WTC11 (cell line): Measurements from ENCODE around the gene CAMK2B. TPM values are rescaled to one million over a fixed set of nuclear protein-coding genes. Genes with fewer than 3 reads are reported as not detected.

Experiments used
- ATAC-seq: fragments of 200-7000 bp; cut with Tn5 transposase; 2 replicates; pipeline ENCODE4 v1.10.0; 2021; ENCODE audit warnings: mild to moderate bottlenecking, moderate library complexity
- CTCF ChIA-PET: fragments of 300-600 bp; sonication (Branson Sonifier 250); formaldehyde crosslinking; loops from one replicate; lab custom pipeline; 2021; ENCODE audit warnings: antibody characterized with exemption; lab: Charles Lee
- POLR2A ChIA-PET: fragments of 350-600 bp; sonication (Branson Sonifier 250); formaldehyde crosslinking; loops from one replicate; lab custom pipeline; 2021; ENCODE audit warnings: antibody characterized with exemption; lab: Charles Lee
- DNase-seq: peaks from one replicate; pipeline ENCODE4 v3.0.0; 2021; ENCODE audit warnings: low spot score
- H3K27ac Mint-ChIP-seq: 2 replicates; pipeline ENCODE4 v1.8.0; 2021; ENCODE audit warnings: mixed read lengths
- H3K27me3 Mint-ChIP-seq: 2 replicates; pipeline ENCODE4 v1.8.0; 2021; ENCODE audit warnings: low read depth, mild to moderate bottlenecking, moderate library complexity, mixed read lengths
- H3K36me3 Mint-ChIP-seq: 2 replicates; pipeline ENCODE4 v1.8.0; 2021; ENCODE audit warnings: mixed read lengths
- H3K4me1 Mint-ChIP-seq: 2 replicates; pipeline ENCODE4 v1.8.0; 2022; ENCODE audit warnings: mixed read lengths
- H3K4me3 Mint-ChIP-seq: 2 replicates; pipeline ENCODE4 v1.8.0; 2021; ENCODE audit warnings: mild to moderate bottlenecking, moderate library complexity, mixed read lengths
- H3K9me3 Mint-ChIP-seq: 2 replicates; pipeline ENCODE4 v1.8.0; 2021; ENCODE audit warnings: mixed read lengths
- CREM ChIP-seq: sonication (generic); formaldehyde crosslinking; IDR thresholded peaks from 2 replicates; pipeline ENCODE4 v1.8.1; 2022; ENCODE audit warnings: mild to moderate bottlenecking, missing genetic modification reagents, moderate library complexity
- FOXJ3 ChIP-seq: sonication (generic); formaldehyde crosslinking; IDR thresholded peaks from 2 replicates; pipeline ENCODE4 v1.9.0; 2021; ENCODE audit warnings: missing genetic modification reagents, mild to moderate bottlenecking, borderline replicate concordance
- JAZF1 ChIP-seq: fragments of 250-450 bp; sonication (Bioruptor Pico); IDR thresholded peaks from 2 replicates; pipeline ENCODE4 v1.9.0; 2021; ENCODE audit warnings: moderate library complexity, mild to moderate bottlenecking, inconsistent platforms
- MXD4 ChIP-seq: fragments of 250-450 bp; sonication (Bioruptor Pico); IDR thresholded peaks from 2 replicates; pipeline ENCODE4 v1.8.0; 2021; ENCODE audit warnings: mild to moderate bottlenecking, moderate library complexity, borderline replicate concordance
- NFATC4 ChIP-seq: fragments of 250-450 bp; sonication (Bioruptor Pico); IDR thresholded peaks from 2 replicates; pipeline ENCODE4 v1.9.0; 2021; ENCODE audit warnings: mild to moderate bottlenecking
- NFYB ChIP-seq: sonication (generic); formaldehyde crosslinking; conservative IDR thresholded peaks from 2 replicates; pipeline ENCODE4 v1.8.0; 2022; ENCODE audit warnings: low read depth, missing genetic modification reagents
- NR1H2 ChIP-seq: sonication (generic); formaldehyde crosslinking; IDR thresholded peaks from 2 replicates; pipeline ENCODE4 v1.9.0; 2021; ENCODE audit warnings: mild to moderate bottlenecking, moderate library complexity, missing genetic modification reagents
- OVOL2 ChIP-seq: fragments of 250-450 bp; sonication (Bioruptor Pico); IDR thresholded peaks from 2 replicates; pipeline ENCODE4 v1.9.0; 2021; ENCODE audit warnings: mild to moderate bottlenecking, borderline replicate concordance
- PRRX2 ChIP-seq: fragments of 250-450 bp; sonication (Bioruptor Pico); IDR thresholded peaks from 2 replicates; pipeline ENCODE4 v1.8.0; 2021; ENCODE audit warnings: mild to moderate bottlenecking
- RELA ChIP-seq: sonication (generic); formaldehyde crosslinking; IDR thresholded peaks from 2 replicates; pipeline ENCODE4 v1.8.1; 2022; ENCODE audit warnings: missing genetic modification reagents, mild to moderate bottlenecking, borderline replicate concordance
- SMAD3 ChIP-seq: sonication (generic); formaldehyde crosslinking; IDR thresholded peaks from 2 replicates; pipeline ENCODE4 v1.8.0; 2022; ENCODE audit warnings: missing genetic modification reagents, mild to moderate bottlenecking, borderline replicate concordance
- SMAD4 ChIP-seq: sonication (generic); formaldehyde crosslinking; IDR thresholded peaks from 2 replicates; pipeline ENCODE4 v1.8.0; 2022; ENCODE audit warnings: mild to moderate bottlenecking, missing genetic modification reagents
- ZNF219 ChIP-seq: sonication (generic); formaldehyde crosslinking; IDR thresholded peaks from 2 replicates; pipeline ENCODE4 v1.8.0; 2023; ENCODE audit warnings: missing genetic modification reagents, mild to moderate bottlenecking, borderline replicate concordance
- ZNF423 ChIP-seq: fragments of 250-450 bp; sonication (Bioruptor Pico); IDR thresholded peaks from 2 replicates; pipeline ENCODE4 v2.1.2; 2022; ENCODE audit warnings: mild to moderate bottlenecking, moderate library complexity
- total RNA-seq: library from RNA; stranded (reverse); gene quantifications from 3 replicates; pipeline ENCODE4 v1.2.3, GENCODE V29; 2021
- TF ChIP-seq, protein P1 (sequence below): sonication (generic); formaldehyde crosslinking; IDR thresholded peaks from 2 replicates; pipeline ENCODE4 v1.8.1; 2022; ENCODE audit warnings: mild to moderate bottlenecking, moderate library complexity, missing genetic modification reagents
- TF ChIP-seq, protein P2 (sequence below): sonication (generic); formaldehyde crosslinking; IDR thresholded peaks from 2 replicates; pipeline ENCODE4 v1.8.0; 2023; ENCODE audit warnings: missing genetic modification reagents
- TF ChIP-seq, protein P3 (sequence below): sonication (generic); formaldehyde crosslinking; IDR thresholded peaks from 2 replicates; pipeline ENCODE4 v1.8.0; 2022; ENCODE audit warnings: mild to moderate bottlenecking, missing genetic modification reagents
- TF ChIP-seq, protein P4 (sequence below): sonication (generic); formaldehyde crosslinking; IDR thresholded peaks from 2 replicates; pipeline ENCODE4 v1.8.1; 2022; ENCODE audit warnings: low read depth, mild to moderate bottlenecking, moderate library complexity, missing genetic modification reagents, borderline replicate concordance
- TF ChIP-seq, protein P5 (sequence below): sonication (generic); formaldehyde crosslinking; IDR thresholded peaks from 2 replicates; pipeline ENCODE4 v1.8.1; 2023; ENCODE audit warnings: mild to moderate bottlenecking, missing genetic modification reagents, moderate library complexity
- TF ChIP-seq, protein P6 (sequence below): sonication (generic); formaldehyde crosslinking; IDR thresholded peaks from 2 replicates; pipeline ENCODE4 v1.8.1; 2022; ENCODE audit warnings: missing genetic modification reagents, borderline replicate concordance

The CAMK2B gene
- total RNA-seq, 1 experiment from 2014 or later = 0.44 TPM

DNA sequence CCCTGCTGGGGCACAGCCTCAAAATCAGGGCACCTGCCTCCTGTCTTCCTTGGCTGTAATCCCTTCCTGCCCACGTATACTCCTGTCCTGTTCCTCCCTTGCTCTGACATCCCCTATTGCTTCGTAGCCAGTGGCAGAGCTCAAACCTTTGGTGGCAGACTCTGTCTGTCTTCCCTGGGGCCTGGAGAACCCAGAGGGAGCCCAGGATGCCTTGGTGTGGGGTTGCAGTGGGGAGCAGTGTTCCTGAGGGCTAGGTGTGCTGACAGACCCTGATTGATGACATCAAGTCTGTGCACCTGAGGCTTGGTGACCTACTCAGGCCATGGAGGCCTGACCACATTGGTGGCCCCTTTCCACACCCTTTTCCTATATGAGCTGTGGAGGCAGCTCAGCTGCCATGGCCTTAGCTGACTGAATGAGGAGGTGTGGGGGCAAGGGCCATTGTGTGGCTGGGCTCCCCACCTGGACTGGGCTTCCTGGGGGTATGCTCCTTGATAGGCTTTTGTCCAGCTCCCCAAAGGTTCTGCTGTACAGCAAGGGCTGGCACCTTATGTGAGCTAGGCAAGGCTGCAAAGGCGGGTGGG lies 130.7 kb downstream of the CAMK2B start:
- Mint-ChIP-seq H3K9me3 (peaks cover 8% of the 10 kb centered on the region), H3K36me3 (no peaks in the 10 kb centered on the region), H3K4me3 (no peak overlapping the region), H3K4me1 (no peaks in the 10 kb centered on the region)
- POLR2A ChIA-PET = no interaction called here
- no peak for DNase-seq
- CTCF ChIA-PET = interaction anchor here (3.2 to 4.0 kb wide), 2 partner anchors 64 to 90 kb away, joined by 13 to 24 read pairs; partner anchors contain the start of gene AEBP1
- TF ChIP-seq OVOL2 (CRISPR knock-in tag) (no peak), CREM (CRISPR knock-in tag) (no peak), MXD4 (no peak), JAZF1 (CRISPR knock-in tag) (no peak), RELA (no peak), NFATC4 (CRISPR knock-in tag) (no peak), NR1H2 (CRISPR knock-in tag) (no peak), PRRX2 (no peak), ZNF423 (no peak)
- TF ChIP-seq, protein P1, sequence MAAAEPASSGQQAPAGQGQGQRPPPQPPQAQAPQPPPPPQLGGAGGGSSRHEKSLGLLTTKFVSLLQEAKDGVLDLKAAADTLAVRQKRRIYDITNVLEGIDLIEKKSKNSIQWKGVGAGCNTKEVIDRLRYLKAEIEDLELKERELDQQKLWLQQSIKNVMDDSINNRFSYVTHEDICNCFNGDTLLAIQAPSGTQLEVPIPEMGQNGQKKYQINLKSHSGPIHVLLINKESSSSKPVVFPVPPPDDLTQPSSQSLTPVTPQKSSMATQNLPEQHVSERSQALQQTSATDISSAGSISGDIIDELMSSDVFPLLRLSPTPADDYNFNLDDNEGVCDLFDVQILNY (CRISPR knock-in tag) = no peak
- TF ChIP-seq, protein P2, sequence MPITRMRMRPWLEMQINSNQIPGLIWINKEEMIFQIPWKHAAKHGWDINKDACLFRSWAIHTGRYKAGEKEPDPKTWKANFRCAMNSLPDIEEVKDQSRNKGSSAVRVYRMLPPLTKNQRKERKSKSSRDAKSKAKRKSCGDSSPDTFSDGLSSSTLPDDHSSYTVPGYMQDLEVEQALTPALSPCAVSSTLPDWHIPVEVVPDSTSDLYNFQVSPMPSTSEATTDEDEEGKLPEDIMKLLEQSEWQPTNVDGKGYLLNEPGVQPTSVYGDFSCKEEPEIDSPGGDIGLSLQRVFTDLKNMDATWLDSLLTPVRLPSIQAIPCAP (CRISPR knock-in tag) = no peak
- TF ChIP-seq, protein P3, sequence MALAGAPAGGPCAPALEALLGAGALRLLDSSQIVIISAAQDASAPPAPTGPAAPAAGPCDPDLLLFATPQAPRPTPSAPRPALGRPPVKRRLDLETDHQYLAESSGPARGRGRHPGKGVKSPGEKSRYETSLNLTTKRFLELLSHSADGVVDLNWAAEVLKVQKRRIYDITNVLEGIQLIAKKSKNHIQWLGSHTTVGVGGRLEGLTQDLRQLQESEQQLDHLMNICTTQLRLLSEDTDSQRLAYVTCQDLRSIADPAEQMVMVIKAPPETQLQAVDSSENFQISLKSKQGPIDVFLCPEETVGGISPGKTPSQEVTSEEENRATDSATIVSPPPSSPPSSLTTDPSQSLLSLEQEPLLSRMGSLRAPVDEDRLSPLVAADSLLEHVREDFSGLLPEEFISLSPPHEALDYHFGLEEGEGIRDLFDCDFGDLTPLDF (CRISPR knock-in tag) = no peak
- TF ChIP-seq, all 79 proteins: peak for 0
- ATAC-seq = no peak
- Mint-ChIP-seq H3K27ac (no peak overlapping the region), H3K27me3 (peaks cover 18% of the 10 kb centered on the region)

DNA sequence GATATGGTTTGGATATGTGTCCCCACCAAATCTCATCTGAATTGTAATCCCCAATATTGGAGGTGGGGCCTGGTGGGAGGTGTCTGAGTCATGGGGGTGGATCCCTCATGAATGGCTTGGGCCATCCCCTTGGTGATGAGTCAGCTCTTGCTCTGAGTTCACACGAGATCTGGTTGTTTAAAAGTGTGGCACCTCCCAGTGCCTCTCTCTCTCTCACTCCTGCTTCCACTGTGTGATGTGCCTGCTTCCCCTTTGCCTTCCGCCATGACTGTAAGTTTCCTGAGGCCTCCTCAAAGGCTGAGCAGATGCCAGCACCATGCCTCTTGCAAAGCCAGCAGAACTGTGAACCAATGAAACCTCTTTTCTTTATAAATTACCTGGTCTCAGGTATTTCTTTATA lies 131.3 kb downstream of the CAMK2B start:
- DNase-seq = no peak
- no peak overlapping the region for H3K27ac Mint-ChIP-seq
- CTCF ChIA-PET = no interaction called here
- peaks cover 8% of the 10 kb centered on the region for H3K9me3 Mint-ChIP-seq
- POLR2A ChIA-PET = no interaction called here
- TF ChIP-seq SMAD3 (CRISPR knock-in tag) (no peak), SMAD4 (CRISPR knock-in tag) (no peak), NFYB (CRISPR knock-in tag) (no peak), CREM (CRISPR knock-in tag) (no peak), MXD4 (no peak), ZNF219 (CRISPR knock-in tag) (no peak), FOXJ3 (no peak)
- TF ChIP-seq, protein P4, sequence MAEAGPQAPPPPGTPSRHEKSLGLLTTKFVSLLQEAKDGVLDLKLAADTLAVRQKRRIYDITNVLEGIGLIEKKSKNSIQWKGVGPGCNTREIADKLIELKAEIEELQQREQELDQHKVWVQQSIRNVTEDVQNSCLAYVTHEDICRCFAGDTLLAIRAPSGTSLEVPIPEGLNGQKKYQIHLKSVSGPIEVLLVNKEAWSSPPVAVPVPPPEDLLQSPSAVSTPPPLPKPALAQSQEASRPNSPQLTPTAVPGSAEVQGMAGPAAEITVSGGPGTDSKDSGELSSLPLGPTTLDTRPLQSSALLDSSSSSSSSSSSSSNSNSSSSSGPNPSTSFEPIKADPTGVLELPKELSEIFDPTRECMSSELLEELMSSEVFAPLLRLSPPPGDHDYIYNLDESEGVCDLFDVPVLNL (CRISPR knock-in tag) = no peak
- ATAC-seq = no peak
- peaks cover 2% of the 10 kb centered on the region for H3K4me1 Mint-ChIP-seq
- H3K27me3 Mint-ChIP-seq = peaks cover 16% of the 10 kb centered on the region
- no peak overlapping the region for H3K4me3 Mint-ChIP-seq
- no peaks in the 10 kb centered on the region for H3K36me3 Mint-ChIP-seq

DNA sequence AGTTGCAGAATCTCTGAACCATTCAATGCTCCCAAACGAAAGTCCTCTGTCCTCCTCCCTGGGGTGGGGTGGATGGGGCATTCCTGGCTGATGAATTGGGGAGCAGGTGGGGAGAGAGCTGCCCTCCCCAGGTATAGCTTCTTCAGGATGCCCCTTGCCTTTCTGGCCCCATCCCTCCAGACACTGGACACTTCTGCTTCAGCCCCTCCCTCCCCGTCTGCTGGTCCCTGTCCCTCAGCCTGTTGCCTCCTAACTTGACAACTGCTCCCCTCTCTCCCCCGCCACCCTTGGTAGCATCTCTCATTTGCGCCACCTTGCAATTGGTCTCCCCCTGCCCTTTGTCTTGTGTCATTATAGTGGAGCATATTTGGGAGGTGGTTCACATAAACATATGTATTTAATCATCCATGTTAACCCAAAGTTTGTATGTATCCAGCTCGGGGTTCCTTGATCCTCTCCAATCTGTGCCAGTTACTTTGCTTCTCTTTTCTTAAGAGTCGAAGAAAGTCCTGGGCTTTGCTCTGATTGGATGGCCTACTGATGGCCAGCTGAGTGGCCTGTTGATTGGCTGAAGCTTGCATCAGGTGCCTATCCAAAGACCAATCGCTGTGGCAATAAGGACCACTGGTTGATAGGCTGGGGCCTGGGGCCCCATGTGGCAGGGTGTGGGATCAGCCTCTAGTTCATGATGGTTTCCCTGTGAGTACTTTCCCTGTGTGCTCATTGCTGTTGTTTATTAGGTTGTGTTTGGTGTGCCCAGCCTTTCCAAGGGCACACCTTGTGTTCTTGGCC lies 132.2 kb downstream of the CAMK2B start:
- Mint-ChIP-seq H3K4me3 (no peak overlapping the region), H3K4me1 (peaks cover 5% of the 10 kb centered on the region), H3K36me3 (no peaks in the 10 kb centered on the region), H3K9me3 (peaks cover 8% of the 10 kb centered on the region), H3K27ac (no peak overlapping the region), H3K27me3 (peaks cover 12% of the 10 kb centered on the region)
- TF ChIP-seq, protein P5, sequence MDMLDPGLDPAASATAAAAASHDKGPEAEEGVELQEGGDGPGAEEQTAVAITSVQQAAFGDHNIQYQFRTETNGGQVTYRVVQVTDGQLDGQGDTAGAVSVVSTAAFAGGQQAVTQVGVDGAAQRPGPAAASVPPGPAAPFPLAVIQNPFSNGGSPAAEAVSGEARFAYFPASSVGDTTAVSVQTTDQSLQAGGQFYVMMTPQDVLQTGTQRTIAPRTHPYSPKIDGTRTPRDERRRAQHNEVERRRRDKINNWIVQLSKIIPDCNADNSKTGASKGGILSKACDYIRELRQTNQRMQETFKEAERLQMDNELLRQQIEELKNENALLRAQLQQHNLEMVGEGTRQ (CRISPR knock-in tag) = peak; percentile 31; the same call in 1 of the 2 replicates
- TF ChIP-seq, protein P1 (CRISPR knock-in tag) = no peak
- TF ChIP-seq, protein P6, sequence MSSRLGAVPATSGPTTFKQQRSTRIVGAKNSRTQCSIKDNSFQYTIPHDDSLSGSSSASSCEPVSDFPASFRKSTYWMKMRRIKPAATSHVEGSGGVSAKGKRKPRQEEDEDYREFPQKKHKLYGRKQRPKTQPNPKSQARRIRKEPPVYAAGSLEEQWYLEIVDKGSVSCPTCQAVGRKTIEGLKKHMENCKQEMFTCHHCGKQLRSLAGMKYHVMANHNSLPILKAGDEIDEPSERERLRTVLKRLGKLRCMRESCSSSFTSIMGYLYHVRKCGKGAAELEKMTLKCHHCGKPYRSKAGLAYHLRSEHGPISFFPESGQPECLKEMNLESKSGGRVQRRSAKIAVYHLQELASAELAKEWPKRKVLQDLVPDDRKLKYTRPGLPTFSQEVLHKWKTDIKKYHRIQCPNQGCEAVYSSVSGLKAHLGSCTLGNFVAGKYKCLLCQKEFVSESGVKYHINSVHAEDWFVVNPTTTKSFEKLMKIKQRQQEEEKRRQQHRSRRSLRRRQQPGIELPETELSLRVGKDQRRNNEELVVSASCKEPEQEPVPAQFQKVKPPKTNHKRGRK (CRISPR knock-in tag) = no peak
- TF ChIP-seq RELA = no peak
- ChIA-PET CTCF (interaction anchor here (0.7 kb wide), 1 partner anchor 62 kb away, joined by 3 read pairs; no protein-coding TSS in a partner anchor), POLR2A (no interaction called here)
- DNase-seq (no peak), ATAC-seq (peak; percentile 53)
